Cardiac muscle cell (in vitro differentiated cells and primary cell): Measurements from ENCODE around the gene SPDYE1. TPM values are rescaled to one million over a fixed set of nuclear protein-coding genes. Genes with fewer than 3 reads are reported as not detected.

Experiments used
- DNase-seq, 2 donors: peaks; one replicate each; pipeline versions ENCODE4 v3.0.0 to v3.0.0-alpha.2; 2010 to 2017; ENCODE audit warnings: low read depth in 1 of 2, low spot score in 1 of 2
- H3K27ac ChIP-seq: fragments of 200-600 bp; sonication (generic); 2 replicates; pipeline ENCODE4 v1.5.1; 2016
- H3K27me3 ChIP-seq: fragments of 200-600 bp; sonication (generic); 2 replicates; pipeline ENCODE4 v1.6.0; 2016; ENCODE audit warnings: control low read depth
- H3K36me3 ChIP-seq: fragments of 200-600 bp; sonication (generic); 2 replicates; pipeline ENCODE4 v1.5.1; 2016; ENCODE audit warnings: control low read depth
- H3K4me1 ChIP-seq: fragments of 200-600 bp; sonication (generic); 2 replicates; pipeline ENCODE4 v1.8.1; 2017; ENCODE audit warnings: low read depth, mild to moderate bottlenecking, mixed run types
- H3K4me3 ChIP-seq: fragments of 200-600 bp; sonication (generic); 2 replicates; pipeline ENCODE4 v1.5.1; 2016; ENCODE audit warnings: mild to moderate bottlenecking
- H3K9me3 ChIP-seq: fragments of 200-600 bp; sonication (generic); 2 replicates; pipeline ENCODE4 v1.5.1; 2017; ENCODE audit warnings: low read depth, mild to moderate bottlenecking, control low read depth
- CTCF ChIP-seq: IDR thresholded peaks from 2 replicates; pipeline ENCODE4 v1.5.1; 2012; ENCODE audit warnings: low read depth, mild to moderate bottlenecking, low read length
- polyA plus RNA-seq: library from polyadenylated mRNA; unstranded; fragments of >200 nt; fragmentation: Nextera tagmentation; extraction: Ambion mirVana; gene quantifications from 2 replicates; pipeline ENCODE4 v1.2.1, GENCODE V29; 2016
- total RNA-seq: library from RNA; depleted of rRNA; stranded (reverse); fragments of >200 nt; gene quantifications from 2 replicates; pipeline ENCODE4 v1.2.3, GENCODE V29; 2016

Gene SPDYE1
- total and polyA plus RNA-seq, 2 experiments from 2014 or later: 1.6 TPM; not detected in 1

GRCh38 chr7:44057181-44057848 is 59.6 kb downstream of the SPDYE1 start:
- no peaks in the 10 kb centered on the region for H3K27me3 ChIP-seq
- no peaks in the 10 kb centered on the region for H3K9me3 ChIP-seq
- DNase-seq: no peak
- H3K4me3 ChIP-seq: no peak overlapping the region
- peaks cover 21% of the 10 kb centered on the region for H3K36me3 ChIP-seq
- no peak overlapping the region for H3K27ac ChIP-seq
- TF ChIP-seq CTCF: no peak
- peaks cover under 1% of the 10 kb centered on the region for H3K4me1 ChIP-seq

- Histone ChIP-seq H3K4me1 (peaks cover 7% of the 10 kb centered on the region), H3K27ac (no peak overlapping the region), H3K4me3 (no peak overlapping the region), H3K36me3 (peaks cover 21% of the 10 kb centered on the region), H3K27me3 (no peaks in the 10 kb centered on the region), H3K9me3 (no peaks in the 10 kb centered on the region)
- no peak for DNase-seq
- TF ChIP-seq CTCF: no peak
Observed at GRCh38 chr7:44057849-44058758, 60.4 kb downstream of the SPDYE1 start.

GRCh38 chr7:44058759-44059218 is 61.1 kb downstream of the SPDYE1 start:
- no peak for DNase-seq
- H3K9me3 ChIP-seq: no peaks in the 10 kb centered on the region
- H3K4me1 ChIP-seq: peaks cover 13% of the 10 kb centered on the region
- no peak overlapping the region for H3K27ac ChIP-seq
- TF ChIP-seq CTCF: no peak
- no peaks in the 10 kb centered on the region for H3K27me3 ChIP-seq
- no peak overlapping the region for H3K4me3 ChIP-seq
- peaks cover 18% of the 10 kb centered on the region for H3K36me3 ChIP-seq

- Histone ChIP-seq H3K9me3 (no peaks in the 10 kb centered on the region), H3K4me1 (peaks cover 19% of the 10 kb centered on the region), H3K36me3 (peaks cover 18% of the 10 kb centered on the region), H3K27me3 (no peaks in the 10 kb centered on the region), H3K4me3 (no peak overlapping the region), H3K27ac (no peak overlapping the region)
- DNase-seq: no peak
- TF ChIP-seq CTCF: no peak
Observed at GRCh38 chr7:44059219-44060090, 61.8 kb downstream of the SPDYE1 start.

Other genes with a start within 250 kb of the SPDYE1 start
- gene BLVRA, start 239.2 kb upstream of the SPDYE1 start, total RNA-seq: 34.0 and 39.2 TPM in 2 replicates
- 79.2 and 84.4 TPM in 2 replicates for gene BLVRA, start 239.2 kb upstream of the SPDYE1 start, polyA plus RNA-seq
- gene MRPS24, start 128.4 kb upstream of the SPDYE1 start, total RNA-seq: 160 and 172 TPM in 2 replicates
- 183 and 198 TPM in 2 replicates for gene MRPS24, start 128.4 kb upstream of the SPDYE1 start, polyA plus RNA-seq
- 30.9 and 40.2 TPM in 2 replicates for gene URGCP, start 91.3 kb upstream of the SPDYE1 start, total RNA-seq
- gene URGCP, start 91.3 kb upstream of the SPDYE1 start, polyA plus RNA-seq: 28.3 and 42.7 TPM in 2 replicates
- gene UBE2D4, start 71.5 kb upstream of the SPDYE1 start, total RNA-seq: 12.7 and 27.3 TPM in 2 replicates
- gene UBE2D4, start 71.5 kb upstream of the SPDYE1 start, polyA plus RNA-seq: 16.6 and 22.5 TPM in 2 replicates
- gene DBNL, start 46.8 kb downstream of the SPDYE1 start, total RNA-seq: 130 TPM in 2 replicates
- 69.3 and 129 TPM in 2 replicates for gene DBNL, start 46.8 kb downstream of the SPDYE1 start, polyA plus RNA-seq
- 129 and 148 TPM in 2 replicates for gene PGAM2, start 67.7 kb downstream of the SPDYE1 start, total RNA-seq
- 165 and 213 TPM in 2 replicates for gene PGAM2, start 67.7 kb downstream of the SPDYE1 start, polyA plus RNA-seq
- 52.5 and 95.9 TPM in 2 replicates for gene POLM, start 84.6 kb downstream of the SPDYE1 start, total RNA-seq
- gene POLM, start 84.6 kb downstream of the SPDYE1 start, polyA plus RNA-seq: 25.1 and 26.7 TPM in 2 replicates
- gene AEBP1, start 106.4 kb downstream of the SPDYE1 start, total RNA-seq: 60.8 and 94.1 TPM in 2 replicates
- 96.0 and 107 TPM in 2 replicates for gene AEBP1, start 106.4 kb downstream of the SPDYE1 start, polyA plus RNA-seq
- 123 and 133 TPM in 2 replicates for gene POLD2, start 125.7 kb downstream of the SPDYE1 start, total RNA-seq
- gene POLD2, start 125.7 kb downstream of the SPDYE1 start, polyA plus RNA-seq: 194 and 198 TPM in 2 replicates
- 9,288 and 26,089 TPM in 2 replicates for gene MYL7, start 143.4 kb downstream of the SPDYE1 start, total RNA-seq
- 8,361 and 20,231 TPM in 2 replicates for gene MYL7, start 143.4 kb downstream of the SPDYE1 start, polyA plus RNA-seq
- gene GCK, start 191.5 kb downstream of the SPDYE1 start, total RNA-seq: 19.1 and 46.4 TPM in 2 replicates
- gene GCK, start 191.5 kb downstream of the SPDYE1 start, polyA plus RNA-seq: 26.7 and 62.9 TPM in 2 replicates
- gene YKT6, start 203.1 kb downstream of the SPDYE1 start, total RNA-seq: 59.8 and 92.9 TPM in 2 replicates
- gene YKT6, start 203.1 kb downstream of the SPDYE1 start, polyA plus RNA-seq: 76.2 and 105 TPM in 2 replicates